Measurements from ENCODE around the gene NLRP2B. TPM values are rescaled to one million over a fixed set of nuclear protein-coding genes. Genes with fewer than 3 reads are reported as not detected.

NLRP2B gene
- total RNA-seq, 1 donor from 2014 or later, result not detected

GRCh38 chrX:57647020-57647419 lies 33.0 kb downstream of the NLRP2B start:
- Histone ChIP-seq H3K9me3 (ENCODE audit: insufficient read depth, low read depth, low read length) (no peaks in the 10 kb centered on the region), H3K4me1 (ENCODE audit: insufficient read depth, low read length) (no peaks in the 10 kb centered on the region), H3K27ac (ENCODE audit: low read depth, low read length) (no peak overlapping the region), H2AFZ (ENCODE audit: low read depth, low read length) (no peak overlapping the region), H3K79me2 (ENCODE audit: insufficient read depth, low read length) (no peaks in the 10 kb centered on the region), H3K9ac (ENCODE audit: low read length) (no peak overlapping the region), H3K4me3 (ENCODE audit: insufficient read depth, low read depth, low read length) (no peak overlapping the region), H3K36me3 (ENCODE audit: insufficient read depth, low read length) (no peaks in the 10 kb centered on the region), H4K20me1 (ENCODE audit: insufficient read depth, low read length) (no peaks in the 10 kb centered on the region), H3K27me3 (ENCODE audit: insufficient read depth, low read length) (no peaks in the 10 kb centered on the region), H3K4me2 (ENCODE audit: low read length) (no peak overlapping the region)
- Mint-ChIP-seq H3K9me3 (ENCODE audit: unreplicated experiment) (no peaks in the 10 kb centered on the region), H3K36me3 (ENCODE audit: low read depth, unreplicated experiment) (no peaks in the 10 kb centered on the region), H3K27me3 (ENCODE audit: low read depth, unreplicated experiment) (no peaks in the 10 kb centered on the region), H3K27ac (ENCODE audit: unreplicated experiment) (no peak overlapping the region), H3K4me1 (ENCODE audit: low read depth, unreplicated experiment) (no peaks in the 10 kb centered on the region), H3K4me3 (ENCODE audit: unreplicated experiment) (no peak overlapping the region)
- no peak for FAIRE-seq
- no peak for DNase-seq (ENCODE audit: low read depth)
- TF ChIP-seq EZH2 (IDR thresholded peaks at IDR 0.05; ENCODE audit: insufficient read depth, low read length) (no peak), CTCF (IDR thresholded peaks at IDR 0.05; ENCODE audit: insufficient read depth, low read depth, low read length) (no peak)

- TF ChIP-seq CTCF (IDR thresholded peaks at IDR 0.05; ENCODE audit: insufficient read depth, low read depth, low read length) (no peak), EZH2 (IDR thresholded peaks at IDR 0.05; ENCODE audit: insufficient read depth, low read length) (no peak)
- Histone ChIP-seq H3K4me1 (ENCODE audit: insufficient read depth, low read length) (no peaks in the 10 kb centered on the region), H3K4me2 (ENCODE audit: low read length) (no peak overlapping the region), H3K4me3 (ENCODE audit: insufficient read depth, low read depth, low read length) (no peak overlapping the region), H3K27ac (ENCODE audit: low read depth, low read length) (no peak overlapping the region), H3K27me3 (ENCODE audit: insufficient read depth, low read length) (no peaks in the 10 kb centered on the region), H3K9me3 (ENCODE audit: insufficient read depth, low read depth, low read length) (no peaks in the 10 kb centered on the region), H4K20me1 (ENCODE audit: insufficient read depth, low read length) (no peaks in the 10 kb centered on the region), H3K36me3 (ENCODE audit: insufficient read depth, low read length) (no peaks in the 10 kb centered on the region), H2AFZ (ENCODE audit: low read depth, low read length) (no peak overlapping the region), H3K9ac (ENCODE audit: low read length) (no peak overlapping the region), H3K79me2 (ENCODE audit: insufficient read depth, low read length) (no peaks in the 10 kb centered on the region)
- Mint-ChIP-seq H3K36me3 (ENCODE audit: low read depth, unreplicated experiment) (no peaks in the 10 kb centered on the region), H3K4me3 (ENCODE audit: unreplicated experiment) (no peak overlapping the region), H3K4me1 (ENCODE audit: low read depth, unreplicated experiment) (no peaks in the 10 kb centered on the region), H3K27me3 (ENCODE audit: low read depth, unreplicated experiment) (no peaks in the 10 kb centered on the region), H3K9me3 (ENCODE audit: unreplicated experiment) (no peaks in the 10 kb centered on the region), H3K27ac (ENCODE audit: unreplicated experiment) (no peak overlapping the region)
- DNase-seq (ENCODE audit: low read depth), result no peak
- no peak for FAIRE-seq
These were observed 36.4 kb downstream of the NLRP2B start for GRCh38 chrX:57643698-57644097.

DNA sequence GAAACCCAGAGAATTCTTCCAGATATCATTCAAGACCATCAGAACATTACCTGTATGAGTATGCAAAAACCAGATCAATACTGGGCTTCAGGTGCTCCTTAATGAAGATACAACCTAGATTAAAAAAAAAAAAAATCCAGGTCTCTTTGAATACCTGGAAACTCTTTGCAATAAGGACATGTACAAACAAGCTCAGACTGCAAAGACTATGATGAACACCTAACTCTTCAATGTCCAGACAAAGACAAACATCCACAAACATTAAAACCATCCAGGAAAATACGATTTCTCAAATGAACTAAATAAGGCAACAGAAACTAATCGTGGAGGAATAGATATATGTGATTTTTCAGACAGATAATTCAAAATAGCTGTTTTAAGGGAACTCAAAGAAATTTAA lies 38.7 kb downstream of the NLRP2B start:
- H3K27me3 ChIP-seq (ENCODE audit: insufficient read depth, low read length), result no peaks in the 10 kb centered on the region
- H2AFZ ChIP-seq (ENCODE audit: low read depth, low read length), result no peak overlapping the region
- Mint-ChIP-seq H3K27ac (ENCODE audit: unreplicated experiment) (no peak overlapping the region), H3K27me3 (ENCODE audit: low read depth, unreplicated experiment) (no peaks in the 10 kb centered on the region), H3K36me3 (ENCODE audit: low read depth, unreplicated experiment) (no peaks in the 10 kb centered on the region), H3K4me1 (ENCODE audit: low read depth, unreplicated experiment) (no peaks in the 10 kb centered on the region), H3K9me3 (ENCODE audit: unreplicated experiment) (no peaks in the 10 kb centered on the region), H3K4me3 (ENCODE audit: unreplicated experiment) (no peak overlapping the region)
- no peak overlapping the region for H3K4me2 ChIP-seq (ENCODE audit: low read length)
- TF ChIP-seq EZH2 (IDR thresholded peaks at IDR 0.05; ENCODE audit: insufficient read depth, low read length) (no peak), CTCF (IDR thresholded peaks at IDR 0.05; ENCODE audit: insufficient read depth, low read depth, low read length) (no peak)
- H3K36me3 ChIP-seq (ENCODE audit: insufficient read depth, low read length), result no peaks in the 10 kb centered on the region
- DNase-seq (ENCODE audit: low read depth) (no peak), FAIRE-seq (peak; percentile 37)
- H3K4me3 ChIP-seq (ENCODE audit: insufficient read depth, low read depth, low read length), result no peak overlapping the region
- H3K9ac ChIP-seq (ENCODE audit: low read length), result no peak overlapping the region
- H3K4me1 ChIP-seq (ENCODE audit: insufficient read depth, low read length), result no peaks in the 10 kb centered on the region
- no peak overlapping the region for H3K27ac ChIP-seq (ENCODE audit: low read depth, low read length)
- H3K9me3 ChIP-seq (ENCODE audit: insufficient read depth, low read depth, low read length), result no peaks in the 10 kb centered on the region
- H4K20me1 ChIP-seq (ENCODE audit: insufficient read depth, low read length), result no peaks in the 10 kb centered on the region
- no peaks in the 10 kb centered on the region for H3K79me2 ChIP-seq (ENCODE audit: insufficient read depth, low read length)

Data from astrocyte (in vitro differentiated cells and primary cell).